ENCODE measurements around the gene RLF. TPM values are rescaled to one million over a fixed set of nuclear protein-coding genes. Genes with fewer than 3 reads are reported as not detected.

The RLF gene, protein sequence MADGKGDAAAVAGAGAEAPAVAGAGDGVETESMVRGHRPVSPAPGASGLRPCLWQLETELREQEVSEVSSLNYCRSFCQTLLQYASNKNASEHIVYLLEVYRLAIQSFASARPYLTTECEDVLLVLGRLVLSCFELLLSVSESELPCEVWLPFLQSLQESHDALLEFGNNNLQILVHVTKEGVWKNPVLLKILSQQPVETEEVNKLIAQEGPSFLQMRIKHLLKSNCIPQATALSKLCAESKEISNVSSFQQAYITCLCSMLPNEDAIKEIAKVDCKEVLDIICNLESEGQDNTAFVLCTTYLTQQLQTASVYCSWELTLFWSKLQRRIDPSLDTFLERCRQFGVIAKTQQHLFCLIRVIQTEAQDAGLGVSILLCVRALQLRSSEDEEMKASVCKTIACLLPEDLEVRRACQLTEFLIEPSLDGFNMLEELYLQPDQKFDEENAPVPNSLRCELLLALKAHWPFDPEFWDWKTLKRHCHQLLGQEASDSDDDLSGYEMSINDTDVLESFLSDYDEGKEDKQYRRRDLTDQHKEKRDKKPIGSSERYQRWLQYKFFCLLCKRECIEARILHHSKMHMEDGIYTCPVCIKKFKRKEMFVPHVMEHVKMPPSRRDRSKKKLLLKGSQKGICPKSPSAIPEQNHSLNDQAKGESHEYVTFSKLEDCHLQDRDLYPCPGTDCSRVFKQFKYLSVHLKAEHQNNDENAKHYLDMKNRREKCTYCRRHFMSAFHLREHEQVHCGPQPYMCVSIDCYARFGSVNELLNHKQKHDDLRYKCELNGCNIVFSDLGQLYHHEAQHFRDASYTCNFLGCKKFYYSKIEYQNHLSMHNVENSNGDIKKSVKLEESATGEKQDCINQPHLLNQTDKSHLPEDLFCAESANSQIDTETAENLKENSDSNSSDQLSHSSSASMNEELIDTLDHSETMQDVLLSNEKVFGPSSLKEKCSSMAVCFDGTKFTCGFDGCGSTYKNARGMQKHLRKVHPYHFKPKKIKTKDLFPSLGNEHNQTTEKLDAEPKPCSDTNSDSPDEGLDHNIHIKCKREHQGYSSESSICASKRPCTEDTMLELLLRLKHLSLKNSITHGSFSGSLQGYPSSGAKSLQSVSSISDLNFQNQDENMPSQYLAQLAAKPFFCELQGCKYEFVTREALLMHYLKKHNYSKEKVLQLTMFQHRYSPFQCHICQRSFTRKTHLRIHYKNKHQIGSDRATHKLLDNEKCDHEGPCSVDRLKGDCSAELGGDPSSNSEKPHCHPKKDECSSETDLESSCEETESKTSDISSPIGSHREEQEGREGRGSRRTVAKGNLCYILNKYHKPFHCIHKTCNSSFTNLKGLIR (N-terminal part only)
- 30.1 and 38.9 TPM in 2 replicates for total RNA-seq

DNA sequence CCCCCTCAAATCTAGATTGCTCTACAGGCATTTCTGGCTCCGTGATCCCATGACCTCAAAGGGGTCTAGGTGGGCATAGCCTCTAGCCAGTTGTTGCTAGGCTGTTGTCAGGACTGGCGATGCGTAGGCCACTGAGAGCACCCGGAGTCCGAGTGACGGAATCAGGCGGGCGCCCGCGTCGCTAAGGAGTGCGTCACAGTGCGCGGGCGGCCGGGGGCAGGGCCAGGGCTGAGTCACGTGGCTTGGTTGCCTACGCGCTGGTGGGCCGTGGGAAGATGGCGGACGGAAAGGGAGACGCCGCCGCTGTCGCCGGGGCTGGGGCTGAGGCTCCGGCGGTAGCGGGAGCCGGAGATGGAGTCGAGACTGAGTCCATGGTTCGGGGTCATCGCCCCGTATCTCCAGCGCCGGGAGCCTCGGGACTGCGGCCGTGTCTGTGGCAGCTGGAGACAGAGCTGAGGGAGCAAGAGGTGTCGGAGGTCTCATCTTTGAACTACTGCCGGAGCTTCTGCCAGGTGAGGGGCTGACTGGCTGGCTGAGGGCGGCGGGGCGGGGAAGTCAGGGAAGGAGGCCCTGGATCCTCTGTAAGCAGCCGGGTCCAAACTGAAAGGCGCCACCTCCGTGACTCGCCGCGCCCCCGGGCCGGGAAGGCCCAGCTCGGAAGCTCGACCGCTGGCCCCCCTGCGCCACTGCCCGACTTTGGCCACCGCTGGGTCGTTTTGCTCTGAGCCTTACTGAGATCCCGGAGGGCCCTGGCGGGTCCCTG lies at the start of gene RLF:
Gene RLF, plus strand, starts transcription at position 263 of the 763 bp plus-strand sequence. Its CDS starts 13 bp downstream, at position 276.

DNA sequence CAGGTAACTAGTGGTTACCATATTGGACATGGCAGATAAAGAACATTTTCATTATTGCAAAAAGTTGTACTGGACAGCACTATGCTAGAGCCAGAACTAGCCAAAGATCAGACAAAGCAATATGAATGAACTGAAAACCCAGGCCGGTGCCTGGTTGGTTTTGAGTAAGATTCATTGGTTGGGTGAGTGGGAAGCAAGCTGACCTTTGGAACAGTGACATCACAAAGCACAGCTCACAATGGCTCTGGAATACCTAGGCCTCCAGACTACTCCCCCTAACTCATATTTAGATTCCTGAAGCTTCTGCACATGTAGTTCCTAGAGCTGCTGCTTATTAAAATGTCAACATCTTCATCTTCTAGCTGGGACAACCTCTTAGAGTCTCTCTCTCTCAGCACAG lies 86.5 kb downstream of the RLF start, which contains the start of gene TMCO2:
Gene TMCO2, plus strand, starts transcription at position 283 of the 400 bp plus-strand sequence. Its CDS starts 57 bp downstream, at position 340.

DNA sequence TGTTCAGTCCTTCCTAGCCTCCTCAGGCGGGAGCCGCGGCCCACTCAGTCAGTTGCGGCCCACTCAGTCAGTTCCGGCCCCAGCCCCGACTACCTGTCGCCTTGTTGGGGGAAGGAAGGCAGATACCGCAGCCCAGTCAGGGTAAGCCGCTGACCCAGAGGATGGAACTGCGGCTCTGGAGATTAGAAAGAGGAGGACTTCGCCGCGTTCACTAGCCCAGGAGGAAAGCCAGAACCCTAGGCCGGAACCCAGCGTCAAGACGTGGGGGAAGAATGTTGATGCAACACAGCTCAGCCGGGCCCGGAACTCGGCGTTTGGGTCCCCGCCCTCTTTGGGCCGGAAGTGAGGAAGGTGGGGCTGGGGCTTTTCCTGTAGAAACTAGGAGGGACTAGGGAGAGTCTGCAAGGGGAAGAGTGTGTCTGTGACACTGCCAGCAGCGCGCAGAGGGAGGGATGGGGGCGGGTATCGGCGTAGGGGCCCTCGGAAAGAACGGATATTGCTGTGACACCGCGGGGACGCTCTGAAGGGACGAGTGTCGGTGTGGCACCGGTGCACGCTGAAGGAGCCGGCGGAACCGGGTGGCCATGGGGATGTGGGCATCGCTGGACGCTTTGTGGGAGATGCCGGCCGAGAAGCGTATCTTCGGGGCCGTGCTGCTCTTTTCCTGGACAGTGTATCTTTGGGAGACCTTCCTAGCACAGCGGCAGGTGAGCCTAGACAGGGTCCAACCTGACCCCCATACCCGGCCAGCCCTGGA lies 96.7 kb downstream of the RLF start, which contains the start of gene ZMPSTE24:
Gene ZMPSTE24, plus strand, starts transcription at position 549 of the 757 bp plus-strand sequence. Its CDS starts 36 bp downstream, at position 585.

Other genes starting within 250 kb of the RLF start
- 1.4 and 5.2 TPM in 2 replicates for gene MFSD2A, start 206.2 kb upstream of the RLF start, total RNA-seq
- gene CAP1, start 120.7 kb upstream of the RLF start, total RNA-seq = 430 and 513 TPM in 2 replicates
- gene PPT1, start 64.1 kb upstream of the RLF start, total RNA-seq = 63.6 and 66.4 TPM in 2 replicates
- gene TMCO2, start 86.5 kb downstream of the RLF start, total RNA-seq = 0.20 TPM in 1 of 2 replicates, not detected in the other
- 64.0 and 84.4 TPM in 2 replicates for gene ZMPSTE24, start 96.8 kb downstream of the RLF start, total RNA-seq
- gene COL9A2, start 155.9 kb downstream of the RLF start, total RNA-seq = 1.4 and 1.5 TPM in 2 replicates
- 17.3 and 24.0 TPM in 2 replicates for gene SMAP2, start 212.3 kb downstream of the RLF start, total RNA-seq